Endothelial cell of umbilical vein (primary cell): ENCODE results near the gene WNT6.

Experiments
- EZH2 ChIP-seq: IDR thresholded peaks from 2 replicates; pipeline ENCODE4 v1.6.1; 2012; ENCODE audit warnings: borderline replicate concordance, low read depth, mild to moderate bottlenecking, moderate library complexity, low read length, inconsistent platforms; ENCODE audit not compliant: severe bottlenecking
- POLR2A ChIP-seq: IDR thresholded peaks from 2 replicates; pipeline ENCODE4 v1.6.1; 2012; ENCODE audit warnings: low read depth, mild to moderate bottlenecking, control low read depth, low read length
- POLR2AphosphoS5 ChIP-seq: IDR thresholded peaks from 2 replicates; pipeline ENCODE4 v1.6.1; 2012; ENCODE audit warnings: low read depth, mild to moderate bottlenecking, control low read depth, low read length, moderate library complexity; ENCODE audit not compliant: insufficient read depth
- TF ChIP-seq, protein P1 (sequence below), 2 donors: IDR thresholded peaks; 1 replicate in 1 of 2; 2 replicates in 1 of 2; pipeline ENCODE4 v1.5.1; 2011; ENCODE audit warnings: low read length in 2 of 2, mild to moderate bottlenecking in 2 of 2, moderate library complexity in 2 of 2, control low read depth in 1 of 2, inconsistent platforms in 1 of 2, low read depth in 1 of 2; ENCODE audit not compliant: insufficient read depth in 1 of 2; ENCODE audit errors: extremely low read depth in 1 of 2

DNA sequence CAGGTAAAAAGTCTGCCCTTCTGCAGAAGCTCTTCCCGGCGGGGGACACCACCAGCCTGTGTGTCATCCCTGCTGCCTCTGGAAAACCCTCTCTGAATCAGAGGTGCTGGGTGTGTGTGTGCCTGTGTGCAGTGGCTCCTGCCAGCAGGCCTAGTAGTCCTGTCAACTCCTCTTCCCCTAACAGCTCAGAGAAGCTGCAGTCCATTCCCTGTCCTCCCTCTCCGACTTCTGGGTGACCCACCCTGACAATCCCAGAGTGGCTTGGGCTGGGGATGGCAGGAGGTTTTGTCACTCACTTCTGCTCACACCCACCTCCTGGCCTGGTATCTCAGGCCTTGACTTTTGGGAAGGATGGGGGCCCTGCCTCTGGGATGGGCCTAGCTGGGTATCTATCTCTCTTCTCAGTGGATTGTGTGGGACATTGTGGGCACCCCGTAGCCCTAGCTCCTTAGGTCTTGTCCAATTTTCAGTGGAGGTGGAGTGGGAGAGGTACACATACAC is 23.3 kb downstream of the WNT6 start:
- TF ChIP-seq, protein P1, sequence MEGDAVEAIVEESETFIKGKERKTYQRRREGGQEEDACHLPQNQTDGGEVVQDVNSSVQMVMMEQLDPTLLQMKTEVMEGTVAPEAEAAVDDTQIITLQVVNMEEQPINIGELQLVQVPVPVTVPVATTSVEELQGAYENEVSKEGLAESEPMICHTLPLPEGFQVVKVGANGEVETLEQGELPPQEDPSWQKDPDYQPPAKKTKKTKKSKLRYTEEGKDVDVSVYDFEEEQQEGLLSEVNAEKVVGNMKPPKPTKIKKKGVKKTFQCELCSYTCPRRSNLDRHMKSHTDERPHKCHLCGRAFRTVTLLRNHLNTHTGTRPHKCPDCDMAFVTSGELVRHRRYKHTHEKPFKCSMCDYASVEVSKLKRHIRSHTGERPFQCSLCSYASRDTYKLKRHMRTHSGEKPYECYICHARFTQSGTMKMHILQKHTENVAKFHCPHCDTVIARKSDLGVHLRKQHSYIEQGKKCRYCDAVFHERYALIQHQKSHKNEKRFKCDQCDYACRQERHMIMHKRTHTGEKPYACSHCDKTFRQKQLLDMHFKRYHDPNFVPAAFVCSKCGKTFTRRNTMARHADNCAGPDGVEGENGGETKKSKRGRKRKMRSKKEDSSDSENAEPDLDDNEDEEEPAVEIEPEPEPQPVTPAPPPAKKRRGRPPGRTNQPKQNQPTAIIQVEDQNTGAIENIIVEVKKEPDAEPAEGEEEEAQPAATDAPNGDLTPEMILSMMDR (IDR thresholded peaks at IDR 0.05; ENCODE audit: extremely low read depth in 1 of 2, insufficient read depth in 1 of 2, low read depth in 1 of 2, low read length in 2 of 2): no peak
- TF ChIP-seq POLR2AphosphoS5 (no peak), EZH2 (no peak), POLR2A (no peak)
